HG03135 (cell line): ENCODE measurements around the gene ARPC5L.
"Not testable (repeated sequence)": the region's sequence is repeated elsewhere in the genome, so short reads cannot be mapped to it uniquely, and the experiment has no call there.

Experiments used
- ATAC-seq: cut with Tn5 transposase; IDR thresholded peaks from one replicate; pipeline ENCODE4 v1.9.1; 2021; ENCODE audit warnings: mild to moderate bottlenecking, moderate library complexity; ENCODE audit not compliant: unreplicated experiment

Gene ARPC5L

DNA sequence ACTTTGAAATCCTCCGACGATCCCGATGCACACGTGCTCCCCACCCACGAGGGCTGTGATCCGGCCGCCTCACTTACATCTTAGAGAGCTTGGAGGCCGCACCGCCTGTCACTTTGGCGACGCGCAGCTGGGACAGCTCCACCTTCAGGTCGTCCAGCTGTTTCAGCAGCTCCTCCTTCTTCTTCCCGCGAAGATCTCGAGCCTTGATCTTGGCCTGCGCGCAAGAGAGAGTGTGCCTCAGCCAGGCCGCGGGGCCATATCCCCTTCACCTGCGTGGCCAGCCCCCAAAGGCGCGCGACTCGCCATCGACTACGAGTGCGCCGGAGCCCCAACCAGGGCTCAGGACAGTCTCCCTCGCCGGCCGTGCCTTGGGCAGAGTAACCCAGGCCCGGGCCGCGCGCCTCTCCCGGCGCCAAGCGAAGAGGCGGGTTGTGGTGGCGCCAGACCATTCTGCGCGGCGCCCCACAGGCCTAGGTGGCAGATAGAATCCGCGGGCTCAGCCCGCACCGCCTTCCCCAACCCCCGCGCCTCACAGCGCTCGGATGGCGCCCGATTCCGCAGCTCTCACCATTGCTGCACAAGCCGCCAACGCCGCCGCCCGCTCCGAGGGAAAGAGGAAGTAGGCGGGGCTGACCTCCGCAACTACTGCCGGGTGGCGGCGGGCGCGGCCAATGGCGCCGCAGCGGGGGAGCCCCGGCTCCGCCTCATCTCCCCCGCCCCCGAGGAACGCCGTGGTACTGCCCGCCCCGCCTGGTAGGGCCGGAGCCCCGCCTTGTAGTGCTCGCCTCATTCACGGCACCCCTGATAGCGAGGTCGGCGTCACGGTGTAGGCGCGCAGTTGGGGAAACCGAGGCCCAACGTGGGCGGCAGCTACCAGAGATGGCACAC, at the start of gene ARPC5L, which contains the start of gene RPL35:
TSS of gene ARPC5L (plus strand) at position 789 of the 888 bp plus-strand sequence. CDS start 7,161 bp downstream, outside the sequence.
TSS of gene RPL35 (minus strand) at position 616 of the 888 bp plus-strand sequence. CDS start at position 571, 45 bp downstream.
- peak; percentile 93 for ATAC-seq

GRCh38 chr9:124812441-124812876, 49.5 kb upstream of the ARPC5L start:
- no peak for ATAC-seq

DNA sequence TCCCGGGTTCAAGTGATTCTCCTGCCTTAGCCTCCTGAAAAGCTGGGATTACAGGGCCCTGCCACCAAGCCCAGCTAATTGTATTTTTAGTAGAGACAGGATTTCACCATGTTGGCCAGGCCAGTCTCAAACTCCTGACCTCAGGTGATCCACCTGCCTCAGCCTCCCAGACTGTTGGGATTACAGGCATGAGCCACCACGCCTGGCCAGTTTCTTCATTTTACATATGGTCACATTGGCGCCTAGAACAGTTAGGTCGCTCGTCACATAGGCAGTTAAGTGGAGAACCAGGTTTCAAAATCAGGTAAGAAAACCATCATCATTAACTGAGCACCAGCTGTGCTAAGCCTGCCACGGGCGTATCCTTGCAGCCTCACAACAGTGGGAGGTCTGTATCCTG, 48.9 kb upstream of the ARPC5L start:
- ATAC-seq = no peak

DNA sequence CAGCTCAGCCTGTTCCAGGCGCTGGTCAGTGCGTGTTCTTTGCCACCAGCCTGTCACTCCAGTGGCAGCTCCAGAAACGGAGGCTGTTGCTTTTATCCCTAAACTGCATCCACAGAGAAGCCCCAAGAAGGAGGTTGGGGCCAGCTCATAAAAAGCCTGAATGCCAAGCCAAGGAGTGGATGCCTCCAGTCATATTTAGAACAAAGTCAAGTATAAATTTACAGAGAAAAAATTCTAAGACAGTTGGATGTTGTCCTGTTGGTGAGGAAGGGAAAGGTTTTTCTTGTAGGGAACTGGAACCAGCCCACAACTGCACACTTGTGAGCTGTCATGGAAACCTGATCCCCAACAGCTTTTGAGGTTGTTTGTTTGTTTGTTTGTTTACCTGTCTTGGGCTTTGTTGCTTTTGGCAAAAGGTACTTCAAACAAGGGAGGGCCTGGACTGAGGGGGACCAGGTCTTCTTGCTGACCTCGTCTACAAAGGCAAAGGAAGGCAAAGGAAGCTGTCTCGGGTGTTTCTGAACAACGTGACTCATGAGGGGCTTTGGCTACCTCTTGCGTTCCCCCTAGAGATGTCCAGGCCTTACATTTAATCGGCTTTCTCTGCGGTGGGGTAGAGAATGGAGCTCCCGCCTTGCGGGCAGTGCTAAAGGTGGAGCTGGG, 48.3 kb upstream of the ARPC5L start:
- ATAC-seq = no peak

- no peak for ATAC-seq
These were observed 47.8 kb upstream of the ARPC5L start for GRCh38 chr9:124814164-124814535.

- ATAC-seq = no peak
These were observed 46.3 kb upstream of the ARPC5L start for GRCh38 chr9:124815601-124816000.

- no peak for ATAC-seq
These were observed 43.3 kb upstream of the ARPC5L start for GRCh38 chr9:124818431-124819281.

- ATAC-seq = no peak
These were observed 41.0 kb upstream of the ARPC5L start for GRCh38 chr9:124820698-124821623.

DNA sequence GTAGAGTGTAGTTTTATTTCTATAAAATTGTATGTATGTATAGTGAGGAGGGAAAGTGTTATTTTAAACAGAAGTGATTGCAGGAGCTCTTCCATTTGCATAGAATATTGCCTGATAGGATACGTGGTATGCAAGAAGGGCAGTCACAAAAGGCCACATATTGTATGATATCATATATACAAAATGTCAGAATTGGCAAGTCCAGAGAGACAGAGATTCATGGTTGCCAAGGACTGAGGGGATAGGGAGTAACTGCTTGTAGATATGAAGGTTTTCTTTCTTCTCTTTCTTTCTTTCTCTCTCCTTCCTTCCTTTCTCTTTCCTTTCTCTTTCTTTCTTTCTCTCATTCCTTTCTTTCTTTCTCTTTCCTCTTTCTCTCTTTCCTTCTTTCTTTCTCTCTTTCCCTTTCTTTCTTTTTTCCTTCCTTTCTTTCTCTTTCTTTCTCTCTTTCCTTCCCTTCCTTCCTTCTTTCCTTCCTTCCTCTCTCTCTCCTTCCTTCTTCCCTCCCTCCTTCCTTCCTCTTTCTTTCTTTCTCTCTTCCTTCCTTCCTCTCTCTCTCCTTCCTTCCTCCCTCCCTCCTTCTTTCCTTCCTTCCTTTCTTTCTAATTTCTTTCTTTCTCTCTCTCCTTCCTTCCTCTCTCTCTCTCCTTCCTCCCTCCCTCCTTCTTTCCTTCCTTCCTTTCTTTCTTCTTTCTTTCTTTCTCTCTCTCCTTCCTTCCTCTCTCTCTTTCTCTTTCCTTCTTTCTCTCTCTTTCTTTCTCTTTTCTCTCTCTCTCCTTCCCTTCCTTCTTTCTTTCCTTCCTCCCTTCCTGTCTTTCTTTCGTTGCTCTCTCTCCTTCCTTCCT, 33.2 kb upstream of the ARPC5L start:
- no peak for ATAC-seq

GRCh38 chr9:124829334-124829669, 32.6 kb upstream of the ARPC5L start:
- ATAC-seq = no peak

GRCh38 chr9:124830593-124830992, 31.3 kb upstream of the ARPC5L start:
- ATAC-seq = no peak

GRCh38 chr9:124831642-124832364, 30.1 kb upstream of the ARPC5L start:
- no peak for ATAC-seq

DNA sequence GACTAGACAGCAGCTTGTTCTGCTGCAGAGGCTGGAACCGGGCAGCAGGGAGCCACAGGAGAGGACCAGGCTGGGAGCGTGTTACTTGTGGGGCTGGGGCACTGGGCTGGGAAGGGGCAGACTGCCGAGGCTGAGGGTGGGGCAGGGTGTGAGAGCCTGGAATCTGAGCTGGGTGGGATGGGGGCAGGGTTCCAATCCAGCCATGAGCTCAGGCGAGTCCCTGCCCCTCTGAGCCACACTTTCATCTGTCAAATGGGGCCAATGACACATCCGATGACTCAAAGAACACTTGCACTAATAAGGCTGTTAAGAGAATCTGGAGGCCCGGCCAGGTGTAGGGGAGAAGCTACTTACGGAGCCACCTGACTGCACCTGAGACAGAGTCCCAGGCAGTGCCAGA, 27.3 kb upstream of the ARPC5L start:
- ATAC-seq = no peak

DNA sequence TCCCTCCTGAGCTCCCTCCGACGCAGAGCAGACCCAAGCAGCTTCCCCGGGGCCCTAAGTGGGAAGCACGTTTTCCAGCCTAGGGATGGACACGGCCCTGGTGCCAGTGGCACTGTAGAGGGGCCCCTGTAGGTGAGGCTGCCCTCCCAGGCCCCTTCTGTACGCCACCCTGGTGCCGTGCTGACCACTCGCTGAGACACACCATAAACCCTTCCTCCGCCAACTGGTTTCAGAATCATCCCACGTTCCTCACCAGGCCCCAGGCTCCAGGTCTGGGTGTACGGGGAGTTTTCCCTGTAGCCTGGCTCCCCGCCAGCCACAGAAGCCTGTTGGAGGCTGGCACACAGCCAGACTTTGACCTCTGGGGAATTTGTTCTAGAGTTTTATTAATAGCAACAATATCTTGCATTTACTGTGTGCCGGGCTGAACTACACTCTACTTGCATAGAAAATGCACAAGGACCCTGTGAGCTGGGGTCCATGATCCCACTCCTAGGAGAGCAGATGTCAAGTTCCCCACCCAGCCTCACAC, 26.8 kb upstream of the ARPC5L start:
- ATAC-seq = no peak

DNA sequence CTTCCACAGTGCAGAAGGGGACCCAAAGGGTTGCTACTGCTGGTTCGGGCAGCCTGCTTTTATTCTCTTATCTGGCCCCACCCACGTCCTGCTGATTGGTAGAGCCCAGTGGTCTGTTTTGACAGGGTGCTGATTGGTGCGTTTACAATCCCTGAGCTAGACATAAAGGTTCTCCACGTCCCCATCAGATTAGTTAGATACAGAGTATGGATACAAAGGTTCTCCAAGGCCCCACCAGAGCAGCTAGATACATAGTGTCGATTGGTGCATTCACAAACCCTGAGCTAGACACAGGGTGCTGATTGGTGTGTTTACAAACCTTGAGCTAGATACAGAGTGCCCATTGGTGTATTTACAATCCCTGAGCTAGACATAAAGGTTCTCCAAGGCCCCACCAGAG, 23.8 kb upstream of the ARPC5L start:
- ATAC-seq = not testable (repeated sequence)

GRCh38 chr9:124838567-124839275, 23.2 kb upstream of the ARPC5L start:
- ATAC-seq = not testable (repeated sequence)

GRCh38 chr9:124839612-124840299, 22.2 kb upstream of the ARPC5L start:
- ATAC-seq = no peak
